ENCODE measurements around the gene PRMT5. TPM values are rescaled to one million over a fixed set of nuclear protein-coding genes. Genes with fewer than 3 reads are reported as not detected.

Gene PRMT5
- total RNA-seq: 10 to 100 TPM; 32.2 to 92.3 (median 43.4) TPM

DNA sequence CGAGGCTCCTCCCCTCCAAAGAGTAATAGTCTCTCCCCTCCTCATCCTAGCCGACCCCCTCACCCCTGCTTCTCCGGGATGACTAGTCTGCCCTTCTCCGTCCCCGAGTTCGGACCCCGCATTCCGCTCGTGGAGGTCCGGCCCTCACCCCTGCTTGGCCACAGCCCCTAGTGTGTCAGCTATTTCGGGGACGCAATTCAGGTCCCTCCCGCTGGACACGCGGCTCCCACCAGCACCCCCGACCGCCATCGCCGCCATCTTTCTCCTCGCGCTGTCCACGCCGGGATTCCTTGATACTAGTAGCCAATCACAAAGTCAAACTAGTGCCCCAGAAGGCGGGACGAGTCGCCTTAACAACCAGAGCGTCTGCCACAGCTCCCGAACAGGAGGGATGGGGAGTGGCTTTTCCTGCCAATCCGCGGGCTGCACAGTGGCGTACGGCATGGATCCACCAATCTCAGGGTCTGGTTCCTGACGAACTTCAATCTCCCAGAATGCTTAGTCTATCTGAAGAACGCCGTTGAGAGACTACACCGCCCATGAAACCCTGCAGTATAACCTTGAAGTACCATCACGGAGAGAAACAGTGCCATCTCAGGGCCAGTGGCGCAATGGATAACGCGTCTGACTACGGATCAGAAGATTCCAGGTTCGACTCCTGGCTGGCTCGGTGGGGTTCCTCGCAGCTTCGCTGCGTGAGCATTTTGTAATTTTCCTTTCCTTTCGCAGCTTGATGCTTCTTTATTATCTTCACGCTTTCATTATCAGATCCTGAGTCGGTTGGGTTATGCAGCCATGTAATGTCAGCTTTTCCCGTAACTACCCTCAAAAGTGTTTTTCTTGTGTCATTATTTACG, at the start of gene PRMT5:
Gene PRMT5, minus strand, starts transcription at position 273 of the 857 bp plus-strand sequence. Its CDS starts 15 bp downstream, at position 258.
- H3K4me3 ChIP-seq: peak within 1 kb of the TSS; percentile 74 to 95 (median 80)
- H3K36me3 ChIP-seq: peaks cover 0 to 5% (median 2%) of the 10 kb centered on the region in 4 donors
- peaks cover 9 to 43% (median 19%) of the 10 kb centered on the region in 4 donors for H3K4me1 ChIP-seq
- H3K27me3 ChIP-seq: no peaks in the 10 kb centered on the region
- DNase-seq: peak; percentile 99
- 1% methylated on average over 21 to 50 of the region's 51 CpGs for WGBS, 2 donors (ENCODE audit: low coverage in 1 of 2)
- intact Hi-C loops (cut with DNase I; ENCODE audit: low total_unique reads): no loop called here
- in situ Hi-C loops (cut with MboI; ENCODE audit: low pct_ligation_motif_present in 1 of 4, low pct_unique_long_range_greater_than_20kb in 1 of 4, low sequenced_read_pairs in 3 of 4): no loop called here
- no peaks in the 10 kb centered on the region for H3K9me3 ChIP-seq
- H3K27ac ChIP-seq: peak within 1 kb of the TSS; percentile 82 to 94 (median 93)
- peak; percentile 93 for TF ChIP-seq POLR2A (IDR thresholded peaks at IDR 0.05)
- TF ChIP-seq, protein P1, sequence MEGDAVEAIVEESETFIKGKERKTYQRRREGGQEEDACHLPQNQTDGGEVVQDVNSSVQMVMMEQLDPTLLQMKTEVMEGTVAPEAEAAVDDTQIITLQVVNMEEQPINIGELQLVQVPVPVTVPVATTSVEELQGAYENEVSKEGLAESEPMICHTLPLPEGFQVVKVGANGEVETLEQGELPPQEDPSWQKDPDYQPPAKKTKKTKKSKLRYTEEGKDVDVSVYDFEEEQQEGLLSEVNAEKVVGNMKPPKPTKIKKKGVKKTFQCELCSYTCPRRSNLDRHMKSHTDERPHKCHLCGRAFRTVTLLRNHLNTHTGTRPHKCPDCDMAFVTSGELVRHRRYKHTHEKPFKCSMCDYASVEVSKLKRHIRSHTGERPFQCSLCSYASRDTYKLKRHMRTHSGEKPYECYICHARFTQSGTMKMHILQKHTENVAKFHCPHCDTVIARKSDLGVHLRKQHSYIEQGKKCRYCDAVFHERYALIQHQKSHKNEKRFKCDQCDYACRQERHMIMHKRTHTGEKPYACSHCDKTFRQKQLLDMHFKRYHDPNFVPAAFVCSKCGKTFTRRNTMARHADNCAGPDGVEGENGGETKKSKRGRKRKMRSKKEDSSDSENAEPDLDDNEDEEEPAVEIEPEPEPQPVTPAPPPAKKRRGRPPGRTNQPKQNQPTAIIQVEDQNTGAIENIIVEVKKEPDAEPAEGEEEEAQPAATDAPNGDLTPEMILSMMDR (IDR thresholded peaks at IDR 0.05): no peak
- no peak for TF ChIP-seq EP300 (IDR thresholded peaks at IDR 0.05; ENCODE audit: low read depth)
- TF ChIP-seq POLR2AphosphoS5 (IDR thresholded peaks at IDR 0.05): peak; percentile 84 to 91 (median 85)

GRCh38 chr14:22978487-22978837, 49.3 kb upstream of the PRMT5 start:
- TF ChIP-seq, protein P1 (IDR thresholded peaks at IDR 0.05): no peak
- no peak for TF ChIP-seq EP300 (IDR thresholded peaks at IDR 0.05; ENCODE audit: low read depth)
- TF ChIP-seq POLR2AphosphoS5 (IDR thresholded peaks at IDR 0.05): no peak
- TF ChIP-seq POLR2A (IDR thresholded peaks at IDR 0.05): no peak
- WGBS, 2 donors (ENCODE audit: low coverage in 1 of 2): 65 to 66% methylated on average over 2 to 3 of the region's 3 CpGs
- H3K4me3 ChIP-seq: no peak overlapping the region
- no peaks in the 10 kb centered on the region for H3K36me3 ChIP-seq
- H3K27me3 ChIP-seq: peaks cover 17% of the 10 kb centered on the region
- peak overlapping the region; percentile 47 to 74 (median 62) for H3K27ac ChIP-seq
- intact Hi-C loops (cut with DNase I; ENCODE audit: low total_unique reads): no loop called here
- in situ Hi-C loops (cut with MboI; ENCODE audit: low pct_ligation_motif_present in 1 of 4, low pct_unique_long_range_greater_than_20kb in 1 of 4, low sequenced_read_pairs in 3 of 4): loop anchor here in 1 of 4 donors (10.0 kb wide), 1 partner anchor 86 kb away; no protein-coding TSS in a partner anchor
- DNase-seq: no peak
- H3K4me1 ChIP-seq: peaks cover 11 to 66% (median 44%) of the 10 kb centered on the region in 4 donors
- H3K9me3 ChIP-seq: no peaks in the 10 kb centered on the region

GRCh38 chr14:22977684-22978486, 48.7 kb upstream of the PRMT5 start:
- Histone ChIP-seq H3K4me3 (no peak overlapping the region), H3K9me3 (no peaks in the 10 kb centered on the region), H3K27me3 (peaks cover 17% of the 10 kb centered on the region), H3K27ac (peak overlapping the region; percentile 47 to 74 (median 62)), H3K4me1 (peaks cover 11 to 60% (median 42%) of the 10 kb centered on the region in 4 donors), H3K36me3 (no peaks in the 10 kb centered on the region)
- 43% methylated on average over 8 of the region's 8 CpGs; no CpG with 5 or more reads in 1 of the 2 donors for WGBS, 2 donors (ENCODE audit: low coverage in 1 of 2)
- in situ Hi-C loops (cut with MboI; ENCODE audit: low pct_ligation_motif_present in 1 of 4, low pct_unique_long_range_greater_than_20kb in 1 of 4, low sequenced_read_pairs in 3 of 4): loop anchor here in 1 of 4 donors (10.0 kb wide), 1 partner anchor 87 kb away; no protein-coding TSS in a partner anchor
- TF ChIP-seq EP300 (IDR thresholded peaks at IDR 0.05; ENCODE audit: low read depth) (no peak), POLR2A (IDR thresholded peaks at IDR 0.05) (no peak), POLR2AphosphoS5 (IDR thresholded peaks at IDR 0.05) (no peak)
- TF ChIP-seq, protein P1 (IDR thresholded peaks at IDR 0.05): no peak
- peak; percentile 52 for DNase-seq
- intact Hi-C loops (cut with DNase I; ENCODE audit: low total_unique reads): no loop called here

- H3K36me3 ChIP-seq: no peaks in the 10 kb centered on the region
- in situ Hi-C loops (cut with MboI; ENCODE audit: low pct_ligation_motif_present in 1 of 4, low pct_unique_long_range_greater_than_20kb in 1 of 4, low sequenced_read_pairs in 3 of 4): loop anchor here in 1 of 4 donors (10.0 kb wide), 1 partner anchor 87 kb away; no protein-coding TSS in a partner anchor
- TF ChIP-seq POLR2AphosphoS5 (IDR thresholded peaks at IDR 0.05): no peak
- TF ChIP-seq, protein P1 (IDR thresholded peaks at IDR 0.05): no peak
- no peak for TF ChIP-seq EP300 (IDR thresholded peaks at IDR 0.05; ENCODE audit: low read depth)
- no peak for TF ChIP-seq POLR2A (IDR thresholded peaks at IDR 0.05)
- no peaks in the 10 kb centered on the region for H3K9me3 ChIP-seq
- H3K4me3 ChIP-seq: no peak overlapping the region
- H3K4me1 ChIP-seq: peaks cover 11 to 58% (median 42%) of the 10 kb centered on the region in 4 donors
- peaks cover 17% of the 10 kb centered on the region for H3K27me3 ChIP-seq
- peak overlapping the region; percentile 47 to 74 (median 62) for H3K27ac ChIP-seq
- intact Hi-C loops (cut with DNase I; ENCODE audit: low total_unique reads): no loop called here
- no peak for DNase-seq
Measured at GRCh38 chr14:22977434-22977683, 48.2 kb upstream of the PRMT5 start.

All from transverse colon (tissue), 4 donors.